RWPE1 (cell line): ENCODE data around the gene LMO4.

Experiments
- CTCF ChIA-PET: fragments of 350-600 bp; sonication (Branson Sonifier 250); formaldehyde crosslinking; extraction: SDS; loops from one replicate; lab custom pipeline; 2021; lab: Yijun Ruan, JAX
- POLR2A ChIA-PET: fragments of 400-600 bp; formaldehyde crosslinking; extraction: SDS; loops from one replicate; lab custom pipeline; 2020; ENCODE audit warnings: antibody characterized with exemption; ENCODE audit not compliant: low non-redundant PET; lab: Yijun Ruan, JAX
- DNase-seq: peaks from one replicate; pipeline ENCODE4 v3.0.0; 2012; ENCODE audit warnings: low spot score
- H3K27ac ChIP-seq: fragments of 450-650 bp; 2 replicates; pipeline ENCODE4 v1.5.1; 2017
- TF ChIP-seq, protein P1 (sequence below): fragments of 450-650 bp; conservative IDR thresholded peaks from 2 replicates; pipeline ENCODE4 v1.5.1; 2017; ENCODE audit warnings: low read depth, mild to moderate bottlenecking

LMO4 gene

DNA sequence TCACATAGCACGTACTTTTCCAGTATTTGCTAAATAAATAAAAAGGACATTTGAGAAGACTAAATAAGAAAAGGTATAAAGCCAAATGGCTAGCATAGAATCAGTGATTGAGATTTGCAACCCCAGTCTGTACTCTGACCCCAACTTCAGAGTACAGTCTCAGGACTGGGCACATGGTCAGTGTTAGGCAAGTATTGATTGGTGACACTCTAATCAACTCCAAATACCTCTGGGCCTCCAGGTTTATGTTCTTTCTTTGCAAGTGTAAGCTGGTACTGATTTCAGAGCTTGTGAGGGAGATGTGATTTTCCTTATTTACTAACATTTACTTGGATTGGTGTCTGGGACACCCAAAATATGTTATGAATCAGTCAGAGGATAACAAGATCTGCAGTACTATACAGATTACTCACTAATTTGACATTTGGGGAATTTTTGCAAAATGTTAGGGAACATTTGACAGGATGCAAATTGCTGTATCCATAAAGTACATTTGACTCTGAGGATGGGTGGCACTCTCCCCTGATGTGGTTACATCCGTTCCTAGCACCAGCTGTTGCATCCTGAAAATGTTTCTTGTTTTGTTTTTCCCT, 34.2 kb downstream of the LMO4 start:
- H3K27ac ChIP-seq: no peak overlapping the region
- TF ChIP-seq, protein P1, sequence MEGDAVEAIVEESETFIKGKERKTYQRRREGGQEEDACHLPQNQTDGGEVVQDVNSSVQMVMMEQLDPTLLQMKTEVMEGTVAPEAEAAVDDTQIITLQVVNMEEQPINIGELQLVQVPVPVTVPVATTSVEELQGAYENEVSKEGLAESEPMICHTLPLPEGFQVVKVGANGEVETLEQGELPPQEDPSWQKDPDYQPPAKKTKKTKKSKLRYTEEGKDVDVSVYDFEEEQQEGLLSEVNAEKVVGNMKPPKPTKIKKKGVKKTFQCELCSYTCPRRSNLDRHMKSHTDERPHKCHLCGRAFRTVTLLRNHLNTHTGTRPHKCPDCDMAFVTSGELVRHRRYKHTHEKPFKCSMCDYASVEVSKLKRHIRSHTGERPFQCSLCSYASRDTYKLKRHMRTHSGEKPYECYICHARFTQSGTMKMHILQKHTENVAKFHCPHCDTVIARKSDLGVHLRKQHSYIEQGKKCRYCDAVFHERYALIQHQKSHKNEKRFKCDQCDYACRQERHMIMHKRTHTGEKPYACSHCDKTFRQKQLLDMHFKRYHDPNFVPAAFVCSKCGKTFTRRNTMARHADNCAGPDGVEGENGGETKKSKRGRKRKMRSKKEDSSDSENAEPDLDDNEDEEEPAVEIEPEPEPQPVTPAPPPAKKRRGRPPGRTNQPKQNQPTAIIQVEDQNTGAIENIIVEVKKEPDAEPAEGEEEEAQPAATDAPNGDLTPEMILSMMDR: no peak
- ChIA-PET POLR2A (no interaction called here), CTCF (no interaction called here)
- DNase-seq: no peak

GRCh38 chr1:87367549-87367948, 38.9 kb downstream of the LMO4 start:
- ChIA-PET CTCF (interaction anchor here (0.7 kb wide), 1 partner anchor 401 kb away, joined by 4 read pairs; no protein-coding TSS in a partner anchor), POLR2A (no interaction called here)
- no peak overlapping the region for H3K27ac ChIP-seq
- DNase-seq: no peak
- TF ChIP-seq, protein P1: no peak

DNA sequence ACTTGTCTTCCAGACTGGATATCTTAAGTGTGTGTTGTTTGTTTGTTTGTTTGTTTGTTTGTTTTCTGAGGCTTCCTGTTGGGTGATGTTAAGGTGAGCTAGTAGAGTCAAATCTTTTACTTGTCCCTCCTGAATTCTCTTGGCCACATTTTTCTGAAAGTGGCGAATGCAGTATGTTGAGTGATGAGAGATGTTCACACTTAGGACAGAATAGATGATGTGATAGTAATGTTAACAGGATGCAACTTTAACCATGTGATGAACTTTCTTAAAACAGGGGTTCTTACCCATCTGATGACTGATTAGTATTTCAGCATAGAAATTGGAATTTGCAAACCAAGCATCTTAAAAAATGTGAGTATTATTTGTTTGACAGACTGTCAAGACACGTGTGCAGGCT, 40.2 kb downstream of the LMO4 start:
- no peak for DNase-seq
- ChIA-PET CTCF (no interaction called here), POLR2A (no interaction called here)
- H3K27ac ChIP-seq: no peak overlapping the region
- TF ChIP-seq, protein P1: no peak

DNA sequence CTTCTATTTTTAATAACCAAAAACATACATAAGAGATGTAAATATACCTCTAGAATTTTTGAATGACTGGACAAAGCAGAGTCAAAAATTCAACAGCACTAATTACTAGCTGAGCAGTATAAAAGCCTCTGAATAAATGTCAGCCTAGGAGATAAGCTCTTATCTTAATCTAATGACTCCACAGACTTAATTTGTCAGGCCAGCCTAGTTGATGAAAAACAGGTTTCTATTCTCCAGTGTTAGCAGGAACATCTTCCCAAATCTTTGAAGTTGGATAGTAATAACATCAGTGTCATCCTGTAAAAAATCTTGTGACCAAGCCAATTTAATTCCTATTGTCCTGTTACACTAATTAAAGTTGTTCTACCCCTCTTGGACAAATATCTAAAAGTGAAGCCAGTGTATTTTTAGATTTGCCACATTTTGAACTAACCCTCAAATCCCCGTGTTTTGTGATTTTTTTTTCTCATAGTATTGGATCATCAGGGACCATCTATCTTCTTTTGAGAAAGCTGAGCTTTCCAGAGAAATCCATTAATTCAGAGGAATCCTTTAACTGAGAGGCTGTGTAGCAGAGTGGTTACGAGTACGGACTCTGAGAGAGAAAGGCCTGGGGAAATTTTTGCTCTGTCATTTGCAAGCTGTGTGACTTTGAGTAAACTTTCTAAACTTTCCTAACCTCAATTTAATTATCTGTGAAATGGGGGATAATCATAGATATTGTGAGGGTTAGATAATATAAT, 41.2 kb downstream of the LMO4 start:
- no peak overlapping the region for H3K27ac ChIP-seq
- POLR2A ChIA-PET: no interaction called here
- CTCF ChIA-PET: no interaction called here
- TF ChIP-seq, protein P1: no peak
- DNase-seq: no peak

DNA sequence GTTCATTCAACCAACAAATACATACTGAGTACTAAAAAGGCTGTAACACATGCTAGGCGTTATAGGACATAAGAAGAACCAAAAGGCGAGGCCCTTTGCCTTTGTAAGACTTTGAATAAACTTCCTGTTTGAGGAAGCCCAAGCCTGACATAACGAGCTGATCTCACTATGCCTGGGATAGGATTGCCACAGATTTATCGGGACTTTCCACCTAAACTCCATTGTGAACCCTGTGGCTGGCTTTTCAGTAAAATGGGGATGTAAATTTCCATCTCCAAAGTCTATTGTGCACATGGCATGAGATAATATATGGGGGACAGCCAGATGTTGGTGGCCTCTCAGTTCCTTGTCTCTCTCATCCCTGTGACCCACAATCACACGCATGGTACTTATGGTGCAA, 41.9 kb downstream of the LMO4 start:
- CTCF ChIA-PET: interaction anchor here (0.7 kb wide), 1 partner anchor 44 kb away, joined by 4 read pairs; no protein-coding TSS in a partner anchor
- TF ChIP-seq, protein P1: no peak
- DNase-seq: no peak

GRCh38 chr1:87379306-87379705, 50.6 kb downstream of the LMO4 start:
- POLR2A ChIA-PET: no interaction called here

More for the DNA sequence above, 41.9 kb downstream of the LMO4 start:
- no peak overlapping the region for H3K27ac ChIP-seq
- POLR2A ChIA-PET: no interaction called here

More at GRCh38 chr1:87379306-87379705, 50.6 kb downstream of the LMO4 start:
- TF ChIP-seq, protein P1: no peak
- DNase-seq: no peak
- CTCF ChIA-PET: no interaction called here
- H3K27ac ChIP-seq: no peak overlapping the region
